LNCaP clone FGC (cell line): ENCODE results near the gene RPS23.

Experiments
- DNase-seq: peaks from one replicate; pipeline ENCODE4 v3.0.0-alpha.2; 2011; ENCODE audit warnings: low read depth
- H3K4me3 ChIP-seq: 2 replicates; pipeline ENCODE4 v1.5.1; 2011; ENCODE audit warnings: mild to moderate bottlenecking, low read depth, low read length, control low read depth
- CTCF ChIP-seq: IDR thresholded peaks from 2 replicates; pipeline ENCODE4 v1.5.1; 2012; ENCODE audit warnings: mild to moderate bottlenecking; ENCODE audit not compliant: control insufficient read depth, insufficient read depth; ENCODE audit errors: extremely low read depth

Gene RPS23

GRCh38 chr5:82291420-82291819 lies 13.3 kb upstream of the RPS23 start:
- no peak for TF ChIP-seq CTCF
- DNase-seq = no peak
- no peak overlapping the region for H3K4me3 ChIP-seq

GRCh38 chr5:82290908-82291307 lies 12.8 kb upstream of the RPS23 start:
- no peak overlapping the region for H3K4me3 ChIP-seq
- DNase-seq = no peak
- TF ChIP-seq CTCF = no peak

GRCh38 chr5:82290005-82290404 lies 11.9 kb upstream of the RPS23 start:
- TF ChIP-seq CTCF = no peak
- DNase-seq = no peak
- H3K4me3 ChIP-seq = no peak overlapping the region

- no peak for TF ChIP-seq CTCF
- H3K4me3 ChIP-seq = no peak overlapping the region
- DNase-seq = peak; percentile 30
These were observed 9.5 kb upstream of the RPS23 start for GRCh38 chr5:82287625-82288024.

GRCh38 chr5:82285206-82285605 lies 7.1 kb upstream of the RPS23 start:
- TF ChIP-seq CTCF = no peak
- DNase-seq = no peak
- H3K4me3 ChIP-seq = no peak overlapping the region

- DNase-seq = no peak
- no peak for TF ChIP-seq CTCF
- H3K4me3 ChIP-seq = no peak overlapping the region
These were observed 5.7 kb upstream of the RPS23 start for GRCh38 chr5:82283893-82284292.

GRCh38 chr5:82278711-82279370 lies 687 bp upstream of the RPS23 start:
- peak overlapping the region; percentile 90 for H3K4me3 ChIP-seq
- DNase-seq = no peak
- no peak for TF ChIP-seq CTCF
